NCI-H510A (cell line): ENCODE results near the gene FKBP10.
"Not testable (repeated sequence)": the region's sequence is repeated elsewhere in the genome, so short reads cannot be mapped to it uniquely, and the experiment has no call there.

ENCODE experiments used
- DNase-seq: peaks from one replicate; lab custom pipeline; 2025; lab: John Stamatoyannopoulos, UW

The FKBP10 gene

DNA sequence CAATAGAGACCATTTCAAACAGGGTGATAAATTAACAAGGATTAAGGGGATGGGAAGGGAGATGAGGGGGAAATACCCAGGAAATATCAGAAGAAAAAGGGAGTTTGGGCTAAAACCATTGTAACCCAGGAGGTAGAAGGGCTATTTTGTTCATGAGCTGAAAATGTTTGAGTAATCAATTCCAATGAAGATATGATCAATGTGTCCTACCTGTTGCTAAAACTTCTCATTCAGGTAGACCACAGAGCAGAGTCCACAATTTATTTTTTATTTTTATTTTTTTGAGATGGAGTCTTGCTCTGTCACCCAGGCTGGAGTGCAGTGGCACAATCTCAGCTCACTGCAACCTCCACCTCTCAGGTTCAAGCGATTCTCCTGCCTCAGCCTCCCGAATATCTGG lies 26.6 kb downstream of the FKBP10 start:
- not testable (repeated sequence) for DNase-seq

DNA sequence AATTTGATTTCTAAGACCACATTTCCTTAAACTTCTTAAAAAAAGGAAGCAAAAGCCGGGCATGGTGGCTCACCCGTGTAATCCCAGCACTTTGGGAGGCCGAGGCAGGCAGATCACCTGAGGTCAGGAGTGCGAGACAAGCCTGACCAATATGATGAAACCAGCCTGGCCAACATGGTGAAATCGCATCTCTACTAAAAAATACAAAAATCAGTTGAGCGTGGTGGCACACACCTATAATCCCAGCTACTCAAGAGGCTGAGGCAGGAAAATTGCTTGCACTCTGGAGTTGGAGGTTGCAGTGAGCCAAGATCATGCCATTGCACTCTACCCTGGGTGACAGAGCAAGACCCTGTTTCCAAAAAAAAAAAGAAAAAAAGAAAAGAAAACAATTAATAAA lies 28.0 kb downstream of the FKBP10 start:
- not testable (repeated sequence) for DNase-seq

DNA sequence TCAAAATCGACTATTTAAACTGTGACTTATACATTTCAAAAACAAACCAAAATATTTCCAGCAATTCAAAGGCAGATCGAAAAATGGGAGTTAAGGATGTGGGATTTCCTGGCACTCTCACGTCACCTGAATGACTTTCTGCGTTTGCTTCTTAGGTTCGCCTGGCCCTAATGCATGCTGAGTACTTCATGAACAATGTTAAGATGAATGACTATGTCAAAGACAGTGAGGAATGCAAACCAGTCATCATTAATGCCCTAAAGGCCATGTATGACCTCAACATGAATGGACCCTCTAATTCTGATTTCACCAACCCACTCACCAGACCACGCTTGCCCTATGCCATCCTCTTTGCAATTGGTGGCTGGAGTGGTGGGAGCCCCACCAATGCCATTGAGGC lies 32.2 kb downstream of the FKBP10 start:
- no peak for DNase-seq

DNA sequence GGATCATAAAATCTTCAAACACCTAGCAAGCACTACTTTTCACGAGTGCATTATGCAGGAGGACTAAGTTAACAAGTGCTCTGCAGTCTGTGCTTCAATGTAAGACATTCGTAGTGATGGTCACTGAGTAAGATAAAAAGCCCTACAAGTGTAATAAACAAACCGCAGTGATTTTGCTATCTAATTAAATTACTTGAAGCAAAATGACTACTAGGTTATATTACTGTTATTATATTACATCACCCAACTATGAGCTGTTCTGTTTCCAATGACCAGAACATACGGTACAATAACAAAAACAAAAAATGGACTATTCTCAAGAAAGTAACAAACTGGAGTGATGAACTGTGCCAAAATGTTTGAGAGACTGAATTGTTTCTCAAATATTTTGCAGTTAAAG lies 36.0 kb downstream of the FKBP10 start:
- no peak for DNase-seq

DNA sequence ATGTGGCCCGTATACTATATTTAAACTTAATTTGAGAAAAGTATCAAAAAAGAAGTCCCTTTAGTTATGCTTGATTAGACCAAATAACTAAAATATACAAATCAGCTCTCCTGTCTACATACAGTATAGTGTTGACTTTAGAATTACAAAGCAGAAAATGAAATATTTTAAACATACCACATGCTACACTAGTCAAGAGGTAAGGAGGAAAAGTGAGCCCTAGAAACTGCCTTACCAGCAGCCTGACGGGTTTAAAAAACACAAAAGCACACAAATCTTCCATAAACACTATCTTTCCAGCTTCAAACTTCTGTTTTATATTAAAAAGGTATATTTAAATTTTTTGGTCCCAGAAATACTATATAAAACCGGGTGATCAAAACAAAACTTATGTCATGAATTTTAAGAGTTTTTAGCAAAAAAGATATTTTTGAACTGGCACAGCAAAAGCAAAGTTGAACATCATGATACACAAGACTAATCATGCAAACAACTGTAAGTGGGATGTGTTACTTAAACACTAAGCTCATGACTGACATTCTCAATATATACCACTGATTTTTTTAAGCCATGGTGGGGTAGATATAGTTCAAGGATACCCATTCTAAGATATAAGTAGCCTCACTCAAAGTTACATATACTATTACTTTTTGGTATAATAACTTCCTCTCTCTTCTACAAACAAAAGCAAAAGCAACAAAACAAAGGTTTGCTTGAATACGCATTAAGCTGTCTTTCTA lies 36.6 kb downstream of the FKBP10 start:
- no peak for DNase-seq

DNA sequence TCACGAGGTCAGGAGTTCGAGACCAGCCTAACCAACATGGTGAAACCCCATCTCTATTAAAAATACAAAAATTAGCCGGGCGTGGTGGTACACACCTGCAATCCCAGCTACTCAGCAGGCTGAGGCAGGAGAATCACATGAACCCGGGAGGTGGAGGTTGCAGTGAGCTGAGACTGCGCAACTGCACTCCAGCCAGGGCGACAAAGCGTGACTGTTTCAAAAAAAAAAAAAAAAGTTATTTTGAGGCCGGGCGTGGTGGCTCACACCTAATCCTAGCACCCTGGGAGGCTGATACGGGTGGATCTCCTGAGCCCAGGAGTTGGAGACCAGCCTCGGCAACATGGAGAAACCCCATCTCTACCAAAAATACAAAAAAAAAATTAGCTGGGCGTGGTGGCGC lies 38.6 kb downstream of the FKBP10 start:
- DNase-seq: not testable (repeated sequence)

DNA sequence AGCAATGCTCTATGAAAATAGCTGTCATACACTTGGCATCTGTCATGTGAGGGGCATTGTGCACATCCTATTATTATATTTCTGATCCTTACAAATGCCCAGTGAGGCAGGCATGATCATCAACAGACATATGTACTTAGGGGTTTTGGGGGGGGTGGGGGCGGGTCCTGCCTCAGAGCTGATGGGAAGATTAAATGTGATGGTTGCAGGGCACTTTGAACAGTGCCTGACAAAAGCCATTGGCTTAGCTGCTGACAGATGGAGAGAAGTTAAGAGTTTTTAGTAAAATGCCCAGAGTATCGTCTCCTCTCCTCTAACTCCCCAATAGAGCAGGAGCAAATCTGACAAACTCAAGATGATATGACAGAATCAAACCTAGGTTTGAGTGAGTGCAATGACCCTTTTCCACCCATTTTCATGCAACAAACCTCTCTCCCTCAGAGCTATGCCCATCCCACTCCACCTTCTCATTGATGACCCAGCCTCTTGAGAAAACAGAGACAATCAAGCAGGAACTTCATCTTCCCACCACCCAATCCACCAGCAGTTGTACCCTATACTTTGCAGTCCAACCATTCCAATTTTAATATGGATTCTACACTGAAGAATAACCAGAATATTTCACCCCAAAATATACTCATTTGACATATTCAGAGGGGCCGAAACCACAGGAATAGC lies 47.6 kb downstream of the FKBP10 start:
- DNase-seq: no peak

DNA sequence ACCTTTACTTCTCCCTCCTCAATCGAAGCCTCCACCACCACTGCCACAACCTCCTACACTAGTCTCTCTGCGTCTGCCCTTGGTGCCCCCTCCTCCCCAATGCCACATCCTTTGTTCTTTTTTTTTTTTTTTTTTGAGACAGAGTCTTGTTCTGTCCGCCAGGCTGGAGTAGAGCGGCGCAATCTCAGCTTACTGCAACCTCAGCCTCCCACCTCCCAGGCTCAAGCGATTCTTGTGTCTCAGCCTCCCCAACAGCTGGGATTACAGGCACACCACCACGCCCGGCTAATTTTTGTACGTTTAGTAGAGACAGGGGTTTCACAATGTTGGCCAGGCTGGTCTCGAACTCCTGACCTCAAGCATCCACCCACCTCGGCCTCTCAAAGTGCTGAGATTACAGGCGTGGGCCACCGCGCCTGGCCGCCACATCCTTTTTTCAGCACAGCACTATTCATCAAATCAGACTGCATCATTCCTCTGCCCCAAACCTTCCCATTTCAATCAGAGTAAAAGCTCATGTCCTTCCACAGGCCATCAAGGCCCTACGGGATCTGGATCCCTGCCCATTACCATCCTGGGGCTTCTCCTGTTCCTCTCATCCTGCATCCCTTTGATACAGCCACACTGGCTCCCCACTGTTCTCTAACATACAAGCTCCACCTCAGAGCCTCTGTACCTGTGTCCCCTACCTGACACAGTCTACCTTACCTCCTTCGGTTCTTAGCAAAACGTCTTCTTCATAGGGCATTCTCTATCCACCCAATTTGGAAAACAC lies 50.5 kb downstream of the FKBP10 start:
- no peak for DNase-seq

DNA sequence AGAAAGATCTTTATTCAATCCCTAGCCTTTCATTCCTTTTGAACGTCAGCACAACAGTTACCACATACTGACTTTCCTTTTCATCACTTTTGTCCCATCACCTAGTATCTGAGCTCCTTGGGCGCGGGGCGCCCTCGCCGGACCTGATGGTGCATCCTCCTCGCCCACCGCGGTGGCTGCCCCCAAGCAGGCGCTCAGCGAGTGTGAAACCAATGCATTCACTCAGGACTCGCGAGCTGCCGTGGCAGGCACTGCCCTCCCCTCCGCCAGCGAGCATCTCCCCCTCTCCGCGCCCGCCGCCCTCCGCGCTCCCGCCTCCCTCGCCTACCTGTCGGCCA lies 51.7 kb downstream of the FKBP10 start:
- no peak for DNase-seq

DNA sequence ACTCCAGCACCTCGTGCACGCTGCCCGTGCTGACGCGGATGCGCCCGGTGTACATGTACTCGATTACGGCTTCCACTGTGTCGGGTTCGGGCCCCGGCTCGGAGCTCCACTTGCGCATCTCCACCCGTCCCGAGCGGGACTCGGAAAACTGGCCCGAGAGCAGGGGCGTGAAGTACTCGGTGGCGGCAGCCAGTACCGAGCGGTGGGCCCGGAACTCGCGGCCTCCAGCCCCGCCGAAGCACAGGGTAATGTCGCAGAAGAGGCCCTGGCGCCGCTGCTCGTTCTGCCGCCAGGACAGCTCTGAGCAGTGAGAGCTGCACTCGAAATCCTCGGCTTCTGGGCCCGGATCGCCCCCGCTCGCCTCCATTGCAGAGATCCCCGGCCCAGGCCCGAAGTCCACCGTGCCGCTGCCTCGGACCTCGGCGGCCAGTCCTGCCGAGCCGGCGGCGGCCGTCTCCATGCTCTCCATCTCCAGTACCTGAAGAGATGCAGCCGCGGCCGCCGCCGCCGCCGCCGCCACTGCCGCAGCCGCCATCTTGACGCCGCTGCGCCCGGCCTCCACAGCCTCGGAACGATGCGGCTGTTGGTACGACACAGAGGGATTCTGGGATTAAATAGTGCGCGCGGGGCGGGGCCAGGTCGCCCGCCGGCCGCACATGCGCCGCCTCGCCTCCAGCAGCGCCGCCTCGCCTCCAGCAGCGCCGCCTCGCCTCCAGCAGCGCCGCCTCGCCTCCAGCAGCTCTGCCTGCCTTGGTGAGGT lies 52.2 kb downstream of the FKBP10 start, which contains the start of gene KLHL11:
KLHL11 (minus strand) TSS at position 588 of the 760 bp plus-strand sequence; CDS start at position 535, 53 bp downstream.
- peak; percentile 89 for DNase-seq

DNA sequence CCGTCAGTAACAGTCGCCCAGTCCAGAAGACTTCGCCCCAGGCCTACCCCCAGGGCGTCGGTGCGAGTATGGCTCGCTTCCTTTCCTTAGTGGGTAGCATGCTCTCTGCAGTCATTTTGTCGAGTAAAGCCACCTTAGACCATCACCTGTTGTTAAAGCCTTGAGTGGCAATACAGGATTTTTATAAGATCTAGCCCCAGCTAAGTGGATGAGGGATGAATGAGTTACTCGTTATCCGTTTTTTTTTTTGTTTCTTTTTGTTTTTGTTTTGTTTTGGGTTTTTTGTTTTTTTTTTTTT lies 52.7 kb downstream of the FKBP10 start:
- DNase-seq: no peak

DNA sequence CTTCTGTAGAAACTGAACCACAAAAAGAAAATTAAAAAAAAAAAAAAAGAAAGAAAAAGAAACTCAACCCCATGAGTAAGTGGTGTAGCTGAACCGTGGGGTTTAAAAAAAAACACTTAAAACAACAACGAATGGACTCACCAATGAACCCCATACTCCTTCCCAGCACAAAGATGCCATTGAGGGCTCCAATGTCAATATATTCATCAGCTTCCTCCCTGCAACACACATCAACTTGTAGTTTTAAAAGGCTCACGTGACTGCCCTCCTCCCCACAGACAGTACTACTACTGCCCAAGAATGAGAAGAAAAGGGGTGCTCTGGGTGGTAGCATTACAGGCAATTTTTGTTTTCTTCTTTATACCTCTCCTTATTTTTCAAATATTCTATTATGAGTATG lies 55.8 kb downstream of the FKBP10 start:
- DNase-seq: no peak

DNA sequence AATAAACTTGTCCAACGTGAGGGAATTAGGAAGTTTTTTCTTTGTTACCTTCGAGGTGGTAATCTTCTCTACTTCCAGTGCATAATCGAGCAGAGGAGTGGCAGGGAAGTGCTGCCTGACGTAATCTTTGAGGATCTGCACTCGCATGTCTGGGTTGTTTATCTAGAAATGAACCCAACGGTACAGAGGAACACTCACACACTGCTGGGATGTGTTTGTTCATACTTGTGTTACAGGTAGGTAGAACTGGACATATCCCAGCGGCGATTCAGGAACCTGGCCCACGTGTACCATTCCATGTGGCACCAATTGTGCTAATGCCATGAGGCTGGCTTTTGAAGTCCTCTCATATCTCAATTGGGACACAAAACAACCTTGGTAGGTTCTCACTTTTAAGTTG lies 56.6 kb downstream of the FKBP10 start:
- no peak for DNase-seq

DNA sequence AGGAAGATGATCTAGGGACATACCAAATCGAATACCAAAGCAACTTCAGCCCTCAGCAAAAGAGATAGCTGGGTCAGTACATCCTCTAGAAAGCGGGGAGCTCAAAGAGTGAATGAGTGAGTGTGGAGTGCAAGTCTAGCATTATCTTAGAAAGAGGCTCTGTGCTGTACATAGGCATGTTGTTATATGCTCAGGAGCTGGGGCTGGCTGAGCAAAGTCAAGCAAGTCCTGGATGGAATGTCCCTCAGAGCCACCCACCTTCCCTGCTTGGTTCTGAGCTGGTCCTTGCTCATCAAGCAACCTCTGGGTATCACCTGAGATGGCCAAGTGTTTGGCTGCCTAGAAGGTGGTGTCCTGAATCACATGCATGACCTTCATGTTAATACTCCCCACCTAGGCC lies 57.3 kb downstream of the FKBP10 start:
- no peak for DNase-seq

DNA sequence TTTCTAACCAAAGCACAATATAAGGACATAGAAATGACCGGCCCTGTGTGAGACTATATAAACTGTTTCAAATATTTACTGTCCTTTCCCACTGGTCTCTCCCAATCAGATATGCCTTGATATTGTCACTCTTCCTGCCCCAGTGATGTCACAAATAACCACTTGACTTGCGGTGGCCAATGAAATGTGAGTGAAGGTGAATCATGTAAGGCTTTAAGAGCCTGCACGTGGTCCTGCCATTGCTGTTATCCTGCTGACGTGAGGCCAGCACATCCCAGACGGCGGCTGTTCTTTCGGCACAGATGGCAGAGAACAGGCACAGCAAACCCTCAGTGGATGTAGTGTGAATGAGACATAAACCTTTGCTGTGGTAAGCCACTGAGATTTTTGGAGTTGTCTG lies 57.8 kb downstream of the FKBP10 start:
- DNase-seq: no peak

DNA sequence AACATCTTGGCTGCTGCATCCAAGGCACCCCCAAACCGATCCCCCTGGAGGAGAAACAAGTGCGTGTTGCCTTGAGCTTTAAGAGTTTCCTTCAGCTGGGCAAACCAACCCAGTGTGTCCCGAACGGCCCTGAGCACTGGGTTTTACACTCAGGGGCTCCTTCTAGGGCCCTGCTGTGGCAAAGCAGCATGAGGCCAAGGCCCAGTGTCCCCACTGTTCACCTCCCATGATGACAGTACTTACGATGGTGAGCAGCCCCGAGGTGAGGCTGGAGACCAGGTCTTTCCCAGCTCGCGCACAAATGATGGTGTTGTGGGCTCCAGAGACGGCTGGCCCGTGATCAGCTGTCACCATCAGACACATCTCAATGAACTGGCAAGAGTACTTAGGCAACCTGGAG lies 59.0 kb downstream of the FKBP10 start:
- DNase-seq: no peak
